NT2/D1 (cell line): ENCODE measurements around the gene LHFPL6.

Source experiments
- DNase-seq: peaks from one replicate; pipeline ENCODE4 v3.0.0-alpha.2; 2011; ENCODE audit warnings: low read depth, low spot score
- H3K27me3 ChIP-seq: 2 replicates; pipeline ENCODE4 v1.6.0; 2011; ENCODE audit warnings: mild to moderate bottlenecking; ENCODE audit not compliant: insufficient read length, insufficient read depth
- H3K36me3 ChIP-seq: 2 replicates; pipeline ENCODE4 v1.6.1; 2011; ENCODE audit warnings: mild to moderate bottlenecking, low read length, mixed read lengths; ENCODE audit not compliant: insufficient read depth, insufficient read length
- H3K4me1 ChIP-seq: 2 replicates; pipeline ENCODE4 v1.5.1; 2011; ENCODE audit not compliant: insufficient read depth, insufficient read length
- H3K4me3 ChIP-seq: 2 replicates; pipeline ENCODE4 v1.5.1; 2011; ENCODE audit warnings: low read depth; ENCODE audit not compliant: insufficient read length
- H3K9ac ChIP-seq: 2 replicates; pipeline ENCODE4 v1.6.0; 2011; ENCODE audit warnings: low read depth; ENCODE audit not compliant: insufficient read length
- H3K9me3 ChIP-seq: 2 replicates; pipeline ENCODE4 v1.5.1; 2011; ENCODE audit warnings: mild to moderate bottlenecking, low read length; ENCODE audit not compliant: insufficient read depth
- SUZ12 ChIP-seq: IDR thresholded peaks from 2 replicates; pipeline ENCODE4 v1.6.1; 2011; ENCODE audit not compliant: insufficient read length, insufficient read depth; ENCODE audit errors: extremely low read depth
- YY1 ChIP-seq: IDR thresholded peaks from 2 replicates; pipeline ENCODE4 v1.6.1; 2011; ENCODE audit not compliant: insufficient read length, insufficient read depth
- ZNF274 ChIP-seq: IDR thresholded peaks from 2 replicates; pipeline ENCODE4 v1.6.1; 2011; ENCODE audit warnings: mild to moderate bottlenecking, low read depth, low read length

Gene LHFPL6

DNA sequence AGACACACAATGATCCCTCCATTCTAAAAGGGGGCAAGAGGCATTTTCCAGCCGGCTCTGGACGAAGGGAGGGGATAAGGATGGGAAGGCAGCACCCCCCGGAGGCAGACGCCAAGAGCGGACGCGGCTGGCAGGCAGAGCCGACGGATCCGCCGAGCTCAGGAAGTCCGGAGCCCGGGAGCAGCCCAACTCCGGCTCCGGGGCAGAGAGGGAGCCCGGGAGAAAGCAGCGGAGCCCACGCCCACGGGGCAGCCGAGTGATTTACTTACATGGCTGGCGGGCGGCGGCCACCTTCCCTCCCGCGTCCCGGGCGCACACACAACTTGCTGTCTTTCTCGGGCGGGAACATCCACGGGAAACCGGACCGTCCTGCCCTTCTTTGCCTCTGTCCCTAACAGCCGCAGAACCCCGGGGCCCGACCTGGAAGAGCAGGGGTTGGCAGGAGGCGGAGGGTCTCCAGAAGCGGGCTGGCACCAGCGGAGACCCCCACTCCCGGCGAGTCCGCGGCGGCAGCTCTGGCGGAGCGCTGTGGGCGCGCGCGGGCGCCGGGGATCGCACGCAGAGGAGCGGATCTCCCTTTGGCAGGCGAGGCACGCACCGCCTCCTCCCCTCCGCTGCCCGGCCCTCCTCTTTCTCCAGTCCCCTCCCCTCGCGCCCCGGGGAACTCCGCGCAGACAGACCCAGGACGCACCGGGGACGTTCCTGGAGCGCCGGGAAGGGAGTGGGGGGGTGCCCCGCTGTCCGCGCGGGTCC, at the start of gene LHFPL6:
TSS of gene LHFPL6 (minus strand) at position 580 of the 753 bp plus-strand sequence.
- Histone ChIP-seq H3K9me3 (no peaks in the 10 kb centered on the region), H3K4me1 (no peaks in the 10 kb centered on the region), H3K4me3 (peak within 1 kb of the TSS; percentile 76), H3K9ac (peak within 1 kb of the TSS; percentile 85), H3K27me3 (no peaks in the 10 kb centered on the region), H3K36me3 (peaks cover 10% of the 10 kb centered on the region)
- peak; percentile 58 for DNase-seq
- TF ChIP-seq SUZ12 (no peak), YY1 (no peak), ZNF274 (no peak)

DNA sequence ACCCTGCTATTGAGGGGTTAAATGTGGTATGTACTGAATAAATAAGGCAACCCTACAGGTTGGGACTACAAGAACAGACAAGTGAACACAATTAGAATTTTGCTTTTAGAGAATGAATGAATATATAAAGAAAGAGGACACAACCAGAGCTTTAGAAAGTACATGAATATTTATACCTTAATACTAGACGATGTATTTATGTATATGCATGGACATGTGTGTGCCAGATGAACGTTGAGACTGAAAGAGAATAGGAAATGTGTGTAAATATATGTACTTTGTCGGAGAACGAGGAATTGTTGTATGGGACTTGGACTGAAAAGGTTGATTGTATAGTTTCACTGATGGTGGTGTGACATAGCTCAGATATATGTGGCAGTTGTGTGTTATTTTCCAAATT, 43.1 kb upstream of the LHFPL6 start:
- no peaks in the 10 kb centered on the region for H3K27me3 ChIP-seq
- TF ChIP-seq ZNF274 (no peak), YY1 (no peak), SUZ12 (no peak)

DNA sequence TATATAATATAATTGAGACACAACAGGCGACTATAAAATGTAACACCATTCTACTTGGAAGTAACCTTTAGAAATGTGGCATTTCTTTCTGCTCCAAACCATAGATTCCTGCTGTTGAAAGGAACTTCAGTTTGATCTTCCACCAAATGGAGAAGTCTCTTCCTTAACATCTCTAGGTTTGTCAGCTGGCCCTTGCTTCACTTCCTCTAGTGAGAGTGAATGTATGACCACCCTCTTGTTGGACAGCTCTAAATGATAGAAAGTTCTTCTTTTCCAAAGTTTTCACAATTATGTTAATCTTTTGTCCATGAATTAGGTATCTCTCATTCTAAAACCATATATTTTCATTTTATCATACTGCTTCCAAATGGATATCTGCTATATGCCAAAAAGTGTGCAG, 38.7 kb upstream of the LHFPL6 start:
- Histone ChIP-seq H3K9me3 (peaks cover 8% of the 10 kb centered on the region; the same call in 1 of the 2 replicates), H3K4me3 (no peak overlapping the region), H3K36me3 (no peaks in the 10 kb centered on the region), H3K27me3 (no peaks in the 10 kb centered on the region), H3K9ac (no peak overlapping the region), H3K4me1 (no peaks in the 10 kb centered on the region)
- DNase-seq: no peak
- TF ChIP-seq SUZ12 (no peak), ZNF274 (no peak), YY1 (no peak)

More for the DNA sequence above, 43.1 kb upstream of the LHFPL6 start:
- Histone ChIP-seq H3K9me3 (no peaks in the 10 kb centered on the region), H3K4me3 (no peak overlapping the region), H3K9ac (no peak overlapping the region), H3K36me3 (no peaks in the 10 kb centered on the region), H3K4me1 (no peaks in the 10 kb centered on the region)
- no peak for DNase-seq

GRCh38 chr13:39637890-39638289, 34.9 kb upstream of the LHFPL6 start:
- no peak for DNase-seq
- no peaks in the 10 kb centered on the region for H3K36me3 ChIP-seq
- no peaks in the 10 kb centered on the region for H3K27me3 ChIP-seq
- no peak overlapping the region for H3K9ac ChIP-seq
- no peak overlapping the region for H3K4me3 ChIP-seq
- no peak for TF ChIP-seq SUZ12
- peaks cover 8% of the 10 kb centered on the region; the same call in 1 of the 2 replicates for H3K9me3 ChIP-seq
- H3K4me1 ChIP-seq: no peaks in the 10 kb centered on the region

DNA sequence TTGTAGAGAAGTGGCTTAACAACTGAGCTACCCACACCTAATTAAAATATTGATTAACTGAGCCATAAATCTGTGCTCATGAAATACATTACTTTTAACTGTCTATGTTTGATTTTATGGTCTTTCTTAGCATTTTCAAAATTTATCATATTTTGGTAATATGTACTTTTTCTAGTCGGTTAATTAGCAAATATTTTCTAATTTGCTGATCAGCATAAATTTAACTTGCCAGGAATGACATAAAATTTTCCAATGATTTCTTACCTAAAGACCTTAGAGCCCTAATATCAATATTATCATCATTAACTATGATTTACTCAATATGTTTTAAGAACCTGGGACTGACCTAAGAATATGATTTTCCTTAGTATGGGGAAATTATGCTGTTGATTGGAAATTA, 32.6 kb upstream of the LHFPL6 start:
- Histone ChIP-seq H3K9ac (no peak overlapping the region), H3K4me3 (no peak overlapping the region), H3K9me3 (peaks cover 13% of the 10 kb centered on the region), H3K4me1 (no peaks in the 10 kb centered on the region), H3K27me3 (no peaks in the 10 kb centered on the region), H3K36me3 (no peaks in the 10 kb centered on the region)
- DNase-seq: no peak
- TF ChIP-seq YY1 (no peak), SUZ12 (no peak), ZNF274 (no peak)

GRCh38 chr13:39632994-39633393, 30.0 kb upstream of the LHFPL6 start:
- H3K9ac ChIP-seq: no peak overlapping the region
- H3K36me3 ChIP-seq: no peaks in the 10 kb centered on the region
- H3K4me3 ChIP-seq: no peak overlapping the region
- no peaks in the 10 kb centered on the region for H3K27me3 ChIP-seq
- peaks cover 11% of the 10 kb centered on the region for H3K9me3 ChIP-seq
- no peak for DNase-seq
- no peak for TF ChIP-seq ZNF274
- no peak for TF ChIP-seq YY1
- no peak for TF ChIP-seq SUZ12
- H3K4me1 ChIP-seq: no peaks in the 10 kb centered on the region

DNA sequence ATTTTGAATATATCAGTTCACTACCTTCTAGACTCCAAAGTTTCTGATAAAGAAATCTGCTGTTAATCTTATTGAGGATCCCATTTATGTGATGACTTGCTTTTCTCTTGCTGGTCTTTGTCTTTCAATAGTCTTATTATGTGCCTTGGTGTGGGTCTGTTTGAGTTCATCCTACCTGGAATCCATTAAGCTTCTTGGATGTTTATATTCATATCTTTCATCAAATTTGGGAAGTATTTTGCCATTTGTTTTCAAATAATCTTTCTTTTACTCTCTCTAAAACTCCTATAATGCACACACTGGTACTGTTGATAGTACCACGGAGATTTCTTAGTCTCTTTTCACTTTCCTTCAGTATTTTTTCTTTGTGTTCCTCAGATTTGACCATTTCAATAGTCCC, 28.3 kb upstream of the LHFPL6 start:
- Histone ChIP-seq H3K9me3 (peaks cover 5% of the 10 kb centered on the region; the same call in 1 of the 2 replicates), H3K36me3 (no peaks in the 10 kb centered on the region), H3K4me3 (no peak overlapping the region), H3K4me1 (no peaks in the 10 kb centered on the region), H3K9ac (no peak overlapping the region), H3K27me3 (no peaks in the 10 kb centered on the region)
- TF ChIP-seq YY1 (no peak), ZNF274 (no peak), SUZ12 (no peak)
- DNase-seq: no peak
